GM06990 (cell line): ENCODE data around the gene STXBP2.

ENCODE experiments used
- DNase-seq: peaks from one replicate; pipeline ENCODE4 v3.0.0-alpha.2; 2011; ENCODE audit not compliant: insufficient read length; ENCODE audit errors: extremely low read depth
- H3K27me3 ChIP-seq: replicated peaks from 2 replicates; pipeline ENCODE4 v1.6.0; 2011; ENCODE audit warnings: low read length; ENCODE audit not compliant: control insufficient read depth, insufficient read depth
- H3K36me3 ChIP-seq: 2 replicates; pipeline ENCODE4 v1.5.1; 2011; ENCODE audit warnings: low read length; ENCODE audit not compliant: control insufficient read depth, insufficient read depth
- H3K4me3 ChIP-seq: replicated peaks from 2 replicates; pipeline ENCODE4 v1.5.1; 2011; ENCODE audit warnings: low read depth, mild to moderate bottlenecking, control low read depth, low read length
- TF ChIP-seq, protein P1 (sequence below): IDR thresholded peaks from 2 replicates; pipeline ENCODE4 v1.5.1; 2011; ENCODE audit warnings: low read length, control low read depth, mild to moderate bottlenecking, inconsistent platforms; ENCODE audit not compliant: insufficient read depth, poor library complexity, severe bottlenecking

Gene STXBP2

DNA sequence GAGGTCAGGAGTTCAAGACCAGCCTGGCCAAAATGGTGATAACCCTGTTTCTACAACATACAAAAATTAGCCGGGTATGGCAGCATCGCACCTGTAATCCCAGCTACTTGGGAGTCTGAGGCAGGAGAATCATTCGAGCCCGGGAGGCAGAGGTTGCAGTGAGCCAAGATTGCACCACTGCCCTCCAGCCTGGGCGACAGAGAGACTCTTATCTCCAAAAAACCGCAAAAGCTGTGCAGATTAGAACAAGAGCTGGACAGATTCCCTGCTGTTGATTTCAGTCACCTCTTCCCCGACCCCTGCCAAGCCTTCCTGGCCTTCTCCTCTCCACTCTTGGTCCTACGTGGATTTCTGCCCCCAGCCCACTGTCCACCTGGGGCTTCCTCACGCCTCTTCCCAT is 33.0 kb upstream of the STXBP2 start:
- no peak overlapping the region for H3K4me3 ChIP-seq
- H3K36me3 ChIP-seq: no peaks in the 10 kb centered on the region
- no peaks in the 10 kb centered on the region for H3K27me3 ChIP-seq
- no peak for DNase-seq
- TF ChIP-seq, protein P1, sequence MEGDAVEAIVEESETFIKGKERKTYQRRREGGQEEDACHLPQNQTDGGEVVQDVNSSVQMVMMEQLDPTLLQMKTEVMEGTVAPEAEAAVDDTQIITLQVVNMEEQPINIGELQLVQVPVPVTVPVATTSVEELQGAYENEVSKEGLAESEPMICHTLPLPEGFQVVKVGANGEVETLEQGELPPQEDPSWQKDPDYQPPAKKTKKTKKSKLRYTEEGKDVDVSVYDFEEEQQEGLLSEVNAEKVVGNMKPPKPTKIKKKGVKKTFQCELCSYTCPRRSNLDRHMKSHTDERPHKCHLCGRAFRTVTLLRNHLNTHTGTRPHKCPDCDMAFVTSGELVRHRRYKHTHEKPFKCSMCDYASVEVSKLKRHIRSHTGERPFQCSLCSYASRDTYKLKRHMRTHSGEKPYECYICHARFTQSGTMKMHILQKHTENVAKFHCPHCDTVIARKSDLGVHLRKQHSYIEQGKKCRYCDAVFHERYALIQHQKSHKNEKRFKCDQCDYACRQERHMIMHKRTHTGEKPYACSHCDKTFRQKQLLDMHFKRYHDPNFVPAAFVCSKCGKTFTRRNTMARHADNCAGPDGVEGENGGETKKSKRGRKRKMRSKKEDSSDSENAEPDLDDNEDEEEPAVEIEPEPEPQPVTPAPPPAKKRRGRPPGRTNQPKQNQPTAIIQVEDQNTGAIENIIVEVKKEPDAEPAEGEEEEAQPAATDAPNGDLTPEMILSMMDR: no peak

DNA sequence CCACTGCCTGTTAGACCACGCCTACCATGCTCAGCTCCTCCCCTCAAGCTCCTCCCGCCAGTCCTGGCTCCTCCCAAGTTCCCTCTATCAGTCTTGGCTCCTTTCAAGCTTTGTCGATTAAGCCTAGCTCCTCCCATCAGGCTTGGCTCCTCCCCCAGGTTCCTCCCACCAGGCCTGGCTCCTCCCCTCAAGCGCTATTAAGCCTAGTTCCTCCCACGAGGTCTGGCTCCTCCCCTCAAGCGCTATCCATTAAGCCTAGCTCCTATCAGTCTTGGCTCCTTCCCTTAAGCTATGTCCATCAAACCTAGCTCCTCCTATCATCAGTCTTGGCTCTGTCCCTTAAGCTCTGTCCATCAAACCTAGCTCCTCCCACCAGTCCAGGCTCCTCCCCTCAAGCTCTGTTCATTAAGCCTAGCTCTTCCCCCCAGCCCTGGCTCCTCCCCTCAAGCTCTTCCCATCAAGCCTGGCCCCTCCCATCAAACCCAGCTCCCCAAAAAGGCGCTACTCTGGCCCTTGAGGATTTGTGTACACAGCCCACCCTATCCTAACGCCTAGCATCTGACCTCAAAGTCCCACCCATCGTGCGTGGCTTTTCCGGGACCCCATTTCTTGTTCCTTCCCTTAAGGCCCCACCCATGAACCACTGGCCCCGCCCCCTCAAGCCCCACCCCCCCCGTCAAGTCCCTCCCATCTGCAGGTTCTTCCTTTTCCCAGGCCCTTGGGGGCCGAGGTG is 31.3 kb upstream of the STXBP2 start:
- DNase-seq: peak; percentile 52
- Histone ChIP-seq H3K4me3 (no peak overlapping the region), H3K36me3 (no peaks in the 10 kb centered on the region), H3K27me3 (no peaks in the 10 kb centered on the region)
- TF ChIP-seq, protein P1: no peak

DNA sequence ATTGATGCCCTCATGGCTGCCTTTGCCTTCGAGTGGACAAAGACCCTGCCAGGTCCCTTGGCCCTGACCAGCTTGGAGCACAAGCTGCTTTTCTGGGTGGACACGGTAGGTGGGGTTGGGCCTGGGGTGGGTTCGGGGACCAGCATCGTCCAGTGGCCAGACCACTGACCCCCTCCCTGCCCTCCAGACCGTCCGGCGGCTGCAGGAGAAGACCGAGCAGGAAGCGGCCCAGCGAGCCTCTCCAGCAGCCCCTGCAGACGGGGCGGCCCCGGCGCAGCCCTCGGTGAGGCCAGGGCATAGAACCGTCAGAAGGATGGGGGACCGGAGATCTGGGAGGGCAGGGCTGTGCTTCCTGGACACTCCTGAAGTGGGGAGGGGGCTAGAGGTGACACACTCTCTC is 30.6 kb upstream of the STXBP2 start:
- H3K27me3 ChIP-seq: no peaks in the 10 kb centered on the region
- no peaks in the 10 kb centered on the region; the same call in 1 of the 2 replicates for H3K36me3 ChIP-seq
- DNase-seq: no peak
- no peak overlapping the region for H3K4me3 ChIP-seq
- TF ChIP-seq, protein P1: no peak

DNA sequence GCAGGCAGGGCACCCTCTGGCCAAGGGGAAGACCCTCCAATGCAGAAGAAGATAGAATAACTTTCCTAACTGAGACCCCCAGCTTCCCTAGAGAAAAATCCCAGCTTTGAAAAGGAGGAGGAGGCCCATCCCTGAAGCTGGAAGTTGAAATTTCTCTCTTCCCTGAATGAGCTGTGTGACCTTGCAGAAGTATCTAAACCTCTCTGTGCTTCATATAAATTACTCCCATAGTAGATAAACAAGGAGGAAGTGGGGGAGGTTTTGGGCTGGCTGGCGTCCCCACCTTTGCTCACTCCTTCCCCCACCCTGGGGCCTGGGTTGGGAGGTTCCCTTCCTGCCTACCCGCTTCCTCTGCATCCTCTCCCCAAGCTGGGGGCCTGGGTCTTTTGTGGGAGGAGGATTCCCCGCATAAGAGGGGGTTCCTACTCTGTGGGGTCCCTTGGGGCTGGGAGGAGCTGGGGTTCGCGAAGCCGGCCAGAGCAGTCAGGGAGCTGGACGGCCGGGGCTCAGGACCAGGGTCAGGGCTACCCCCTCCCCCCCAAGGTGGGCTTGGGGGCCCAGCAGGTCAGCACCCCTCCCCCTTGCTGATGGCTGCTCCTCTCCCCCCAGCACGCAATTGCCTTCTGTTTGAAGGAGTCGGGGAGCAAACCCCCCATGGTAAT is 29.6 kb upstream of the STXBP2 start:
- Histone ChIP-seq H3K4me3 (no peak overlapping the region), H3K27me3 (no peaks in the 10 kb centered on the region), H3K36me3 (no peaks in the 10 kb centered on the region; the same call in 1 of the 2 replicates)
- no peak for DNase-seq
- TF ChIP-seq, protein P1: no peak

DNA sequence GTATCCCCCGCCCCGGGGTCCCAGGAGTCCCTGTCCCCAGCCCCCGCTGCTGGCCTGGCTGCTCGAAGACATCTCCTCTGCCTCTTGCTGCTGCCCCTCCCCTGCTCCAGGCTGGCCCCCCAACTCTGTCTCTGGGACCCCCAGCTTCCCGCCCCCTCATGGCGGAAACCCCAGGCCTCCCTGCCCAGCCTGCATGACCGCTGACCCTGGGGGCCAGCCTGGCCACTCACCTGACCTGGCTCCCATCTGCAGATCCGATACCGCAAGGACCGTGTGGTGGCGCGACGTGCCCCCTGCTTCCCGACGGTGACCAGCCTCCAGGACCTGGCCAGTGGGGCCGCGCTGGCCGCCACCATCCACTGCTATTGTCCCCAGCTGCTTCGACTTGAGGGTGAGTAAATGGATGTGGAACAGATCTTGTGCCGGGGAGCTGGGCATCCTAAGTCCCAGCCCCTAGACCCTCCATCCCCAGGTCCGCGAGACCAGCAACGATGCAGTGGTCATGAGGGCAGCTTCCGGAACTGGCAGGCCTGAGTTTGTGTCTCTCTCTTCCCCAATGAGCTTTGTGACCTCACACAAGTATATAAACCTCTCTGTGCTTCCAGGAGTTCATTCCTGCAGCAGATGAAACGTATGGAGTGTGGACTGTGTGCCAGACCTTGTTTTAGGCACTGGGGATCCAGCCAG is 28.9 kb upstream of the STXBP2 start:
- no peak for DNase-seq
- H3K4me3 ChIP-seq: no peak overlapping the region
- no peaks in the 10 kb centered on the region; the same call in 1 of the 2 replicates for H3K36me3 ChIP-seq
- TF ChIP-seq, protein P1: no peak
- H3K27me3 ChIP-seq: no peaks in the 10 kb centered on the region
